ENCODE results near the gene SELENOS.

The SELENOS gene

GRCh38 chr15:101296418-101297405 is 19.4 kb upstream of the SELENOS start:
- no peaks in the 10 kb centered on the region for H3K9me3 ChIP-seq (ENCODE audit: low read length)
- peaks cover 32% of the 10 kb centered on the region for H3K79me2 ChIP-seq (ENCODE audit: insufficient read depth, low read length)
- no peak overlapping the region for H2AFZ ChIP-seq (ENCODE audit: low read length)
- no peak overlapping the region for H3K27ac ChIP-seq (ENCODE audit: low read depth, low read length, poor library complexity, severe bottlenecking)
- H3K4me2 ChIP-seq (ENCODE audit: low read length): peak overlapping the region; percentile 98; the same call in 1 of the 2 replicates
- TF ChIP-seq EZH2 (IDR thresholded peaks at IDR 0.05; ENCODE audit: borderline replicate concordance, low read length) (no peak), CTCF (IDR thresholded peaks at IDR 0.05; ENCODE audit: low read length) (no peak)
- no peaks in the 10 kb centered on the region for H3F3A ChIP-seq (ENCODE audit: insufficient read depth, low read length)
- H3K4me3 ChIP-seq (ENCODE audit: low read depth, low read length, poor library complexity, severe bottlenecking): no peak overlapping the region
- H3K9ac ChIP-seq (ENCODE audit: low read length): no peak overlapping the region
- H3K9me2 ChIP-seq (ENCODE audit: low read depth, low read length): no peaks in the 10 kb centered on the region
- H3K36me3 ChIP-seq (ENCODE audit: insufficient read depth, low read length): peaks cover 10% of the 10 kb centered on the region
- H4K20me1 ChIP-seq (ENCODE audit: insufficient read depth, low read length): 0 out of 2 replicates have a peak, but pooled peaks cover 6% of the 10 kb centered on the region
- no peaks in the 10 kb centered on the region for H3K27me3 ChIP-seq (ENCODE audit: insufficient read depth, low read length)
- H3K4me1 ChIP-seq (ENCODE audit: insufficient read depth, low read length, severe bottlenecking): peaks cover 31% of the 10 kb centered on the region

- TF ChIP-seq EZH2 (IDR thresholded peaks at IDR 0.05; ENCODE audit: borderline replicate concordance, low read length) (no peak), CTCF (IDR thresholded peaks at IDR 0.05; ENCODE audit: low read length) (no peak)
- peaks cover 32% of the 10 kb centered on the region for H3K4me1 ChIP-seq (ENCODE audit: insufficient read depth, low read length, severe bottlenecking)
- H3K4me2 ChIP-seq (ENCODE audit: low read length): peak overlapping the region; percentile 98
- H2AFZ ChIP-seq (ENCODE audit: low read length): peak overlapping the region; percentile 97
- H3K36me3 ChIP-seq (ENCODE audit: insufficient read depth, low read length): peaks cover 19% of the 10 kb centered on the region
- no peaks in the 10 kb centered on the region for H3K27me3 ChIP-seq (ENCODE audit: insufficient read depth, low read length)
- H3K9me2 ChIP-seq (ENCODE audit: low read depth, low read length): no peaks in the 10 kb centered on the region
- no peaks in the 10 kb centered on the region for H3F3A ChIP-seq (ENCODE audit: insufficient read depth, low read length)
- no peaks in the 10 kb centered on the region for H3K9me3 ChIP-seq (ENCODE audit: low read length)
- no peak overlapping the region for H3K27ac ChIP-seq (ENCODE audit: low read depth, low read length, poor library complexity, severe bottlenecking)
- H3K9ac ChIP-seq (ENCODE audit: low read length): peak overlapping the region; percentile 94
- H4K20me1 ChIP-seq (ENCODE audit: insufficient read depth, low read length): 0 out of 2 replicates have a peak, but pooled peaks cover 6% of the 10 kb centered on the region
- peak overlapping the region; percentile 98 for H3K4me3 ChIP-seq (ENCODE audit: low read depth, low read length, poor library complexity, severe bottlenecking)
- H3K79me2 ChIP-seq (ENCODE audit: insufficient read depth, low read length): peaks cover 40% of the 10 kb centered on the region
Observed at GRCh38 chr15:101295607-101296161, 18.4 kb upstream of the SELENOS start.

GRCh38 chr15:101294731-101295606 is 17.7 kb upstream of the SELENOS start, which contains the start of gene SNRPA1:
Gene SNRPA1, minus strand, starts transcription at chr15:101295248. Its CDS starts 70 bp downstream, at chr15:101295178.
- H3K9me2 ChIP-seq (ENCODE audit: low read depth, low read length): no peaks in the 10 kb centered on the region
- TF ChIP-seq CTCF (IDR thresholded peaks at IDR 0.05; ENCODE audit: low read length) (no peak), EZH2 (IDR thresholded peaks at IDR 0.05; ENCODE audit: borderline replicate concordance, low read length) (no peak)
- peak within 1 kb of the TSS; percentile 94 for H3K9ac ChIP-seq (ENCODE audit: low read length)
- no peaks in the 10 kb centered on the region for H3K27me3 ChIP-seq (ENCODE audit: insufficient read depth, low read length)
- peak within 1 kb of the TSS; percentile 98 for H3K4me3 ChIP-seq (ENCODE audit: low read depth, low read length, poor library complexity, severe bottlenecking)
- H2AFZ ChIP-seq (ENCODE audit: low read length): peak within 1 kb of the TSS; percentile 97
- no peaks in the 10 kb centered on the region for H3K9me3 ChIP-seq (ENCODE audit: low read length)
- H3K79me2 ChIP-seq (ENCODE audit: insufficient read depth, low read length): peaks cover 46% of the 10 kb centered on the region
- no peaks in the 10 kb centered on the region for H3F3A ChIP-seq (ENCODE audit: insufficient read depth, low read length)
- H3K36me3 ChIP-seq (ENCODE audit: insufficient read depth, low read length): peaks cover 26% of the 10 kb centered on the region
- peak within 1 kb of the TSS; percentile 98 for H3K4me2 ChIP-seq (ENCODE audit: low read length)
- peaks cover 32% of the 10 kb centered on the region for H3K4me1 ChIP-seq (ENCODE audit: insufficient read depth, low read length, severe bottlenecking)
- H3K27ac ChIP-seq (ENCODE audit: low read depth, low read length, poor library complexity, severe bottlenecking): peak within 1 kb of the TSS; percentile 78
- 0 out of 2 replicates have a peak, but pooled peaks cover 6% of the 10 kb centered on the region for H4K20me1 ChIP-seq (ENCODE audit: insufficient read depth, low read length)
